SHP77 treated with DMSO at 0.1 percent for 48 hours (cell line): Measurements from ENCODE around the gene BCL2L15.
"Not testable (repeated sequence)": the region's sequence is repeated elsewhere in the genome, so short reads cannot be mapped to it uniquely, and the experiment has no call there.

Experiments
- DNase-seq: peaks from one replicate; lab custom pipeline; 2025; lab: John Stamatoyannopoulos, UW

BCL2L15 gene

DNA sequence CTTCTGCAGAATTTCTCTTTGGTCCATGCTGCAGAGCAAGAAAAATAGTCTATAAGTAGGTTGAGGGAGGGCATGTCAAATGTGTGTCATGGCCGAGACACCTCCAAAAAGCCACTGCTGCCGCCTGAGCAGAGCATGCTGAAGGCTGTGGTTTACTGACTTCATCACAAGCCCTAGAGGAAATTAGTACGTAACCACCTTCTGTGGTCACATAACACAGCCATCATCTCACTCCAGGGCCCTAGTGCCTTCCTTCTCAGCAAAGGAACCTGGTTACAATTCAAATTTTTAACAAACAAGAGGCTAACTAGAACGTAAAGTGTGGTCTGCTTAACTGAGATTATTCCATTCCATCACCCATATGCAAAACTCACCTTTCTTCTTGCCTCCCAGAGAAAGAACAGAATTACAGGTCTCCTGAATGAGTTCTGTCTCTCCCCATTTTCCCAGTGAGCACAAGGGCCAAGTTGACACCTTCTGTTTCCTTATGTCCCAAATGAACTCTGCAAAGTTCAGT is 15.7 kb downstream of the BCL2L15 start, which contains the start of gene PTPN22:
TSS of gene PTPN22 (minus strand) at position 116 of the 517 bp plus-strand sequence.
- no peak for DNase-seq

DNA sequence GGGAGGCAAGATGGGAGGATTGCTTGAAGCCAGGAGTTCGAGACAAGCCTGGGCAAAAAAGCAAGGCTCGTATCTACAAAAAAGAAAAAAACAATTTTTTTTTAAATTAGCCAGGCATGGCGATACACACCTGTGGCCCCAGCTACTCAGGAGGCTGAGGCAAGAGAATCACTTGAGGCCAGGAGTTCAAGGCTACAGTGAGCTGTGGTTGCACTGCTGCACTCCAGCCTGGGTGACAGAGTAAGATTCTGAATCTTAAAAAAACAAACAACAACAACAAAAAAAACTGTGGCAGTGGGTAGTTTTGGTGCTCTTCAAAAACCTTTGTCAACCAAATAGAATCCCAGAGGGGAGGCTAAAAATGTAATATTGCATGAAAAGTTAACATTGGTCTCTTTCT is 16.6 kb downstream of the BCL2L15 start:
- no peak for DNase-seq

DNA sequence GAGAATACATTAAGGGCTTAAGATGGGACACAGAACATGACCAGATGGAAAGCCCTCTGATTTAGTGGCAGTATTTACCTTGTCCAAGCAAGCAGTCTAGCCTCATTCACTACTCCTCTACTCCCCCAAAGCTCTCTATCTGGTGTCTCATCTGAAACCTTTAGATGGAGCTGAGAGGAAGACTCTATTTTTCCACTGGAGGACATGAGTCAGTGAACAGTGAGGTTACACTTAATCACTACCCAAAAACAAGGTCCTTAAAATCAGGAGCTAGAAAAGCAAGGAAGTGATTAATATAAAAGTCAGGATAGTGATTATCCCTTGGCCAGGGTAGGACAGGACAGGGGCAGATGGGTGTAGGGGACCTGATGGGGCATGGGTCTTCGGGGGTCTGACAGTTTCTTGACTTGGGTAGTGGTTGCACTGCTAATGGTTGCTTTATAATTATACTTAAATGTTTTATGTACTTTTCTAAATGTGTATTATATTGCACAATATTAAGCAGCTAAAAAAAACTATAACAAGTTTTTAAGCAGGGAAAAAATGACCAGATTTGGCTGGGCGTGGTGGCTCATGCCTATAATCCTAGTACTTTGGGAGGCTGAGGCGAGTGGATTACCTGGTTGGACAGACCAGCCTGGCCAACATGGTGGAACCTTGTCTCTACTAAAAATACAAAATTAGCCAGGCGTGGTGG is 18.8 kb downstream of the BCL2L15 start:
- DNase-seq, result no peak

DNA sequence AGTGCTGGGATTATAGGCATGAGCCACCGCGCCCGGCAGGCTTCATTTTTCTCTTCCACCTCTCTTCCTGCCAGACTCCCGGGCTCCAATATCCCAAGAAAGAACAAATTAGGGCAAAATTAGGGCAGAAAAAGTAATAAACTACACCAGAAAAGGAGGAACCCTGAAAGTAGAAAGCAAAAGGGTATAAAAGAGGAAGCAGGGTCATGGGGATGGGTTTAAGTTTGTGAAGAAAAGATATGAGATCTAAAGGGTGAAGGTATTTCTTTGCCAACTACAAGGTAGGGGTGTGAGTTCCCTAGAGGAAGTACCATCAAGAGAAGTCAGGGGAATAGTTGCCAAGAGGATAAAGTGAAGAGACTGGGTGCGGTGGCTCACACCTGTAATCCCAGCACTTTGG is 25.7 kb downstream of the BCL2L15 start:
- no peak for DNase-seq

DNA sequence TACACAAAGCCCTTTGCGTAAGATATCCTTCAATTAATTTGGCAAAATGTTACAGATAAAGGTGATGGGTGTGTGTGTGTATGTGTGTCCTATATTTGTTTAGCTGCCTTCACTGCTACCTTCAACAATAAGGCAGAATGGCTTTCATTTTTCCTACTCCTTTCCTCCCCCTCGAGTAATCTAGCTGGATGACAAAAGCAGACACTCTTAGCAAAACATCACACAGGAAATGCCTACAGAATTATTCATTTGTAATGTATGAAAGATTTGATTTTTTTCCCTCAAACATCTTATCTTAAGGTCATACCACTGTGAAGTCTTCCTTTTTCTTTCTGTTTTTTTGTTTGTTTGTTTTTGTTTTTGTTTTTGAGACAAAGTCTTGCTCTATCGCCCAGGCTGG is 26.5 kb downstream of the BCL2L15 start:
- DNase-seq, result no peak

DNA sequence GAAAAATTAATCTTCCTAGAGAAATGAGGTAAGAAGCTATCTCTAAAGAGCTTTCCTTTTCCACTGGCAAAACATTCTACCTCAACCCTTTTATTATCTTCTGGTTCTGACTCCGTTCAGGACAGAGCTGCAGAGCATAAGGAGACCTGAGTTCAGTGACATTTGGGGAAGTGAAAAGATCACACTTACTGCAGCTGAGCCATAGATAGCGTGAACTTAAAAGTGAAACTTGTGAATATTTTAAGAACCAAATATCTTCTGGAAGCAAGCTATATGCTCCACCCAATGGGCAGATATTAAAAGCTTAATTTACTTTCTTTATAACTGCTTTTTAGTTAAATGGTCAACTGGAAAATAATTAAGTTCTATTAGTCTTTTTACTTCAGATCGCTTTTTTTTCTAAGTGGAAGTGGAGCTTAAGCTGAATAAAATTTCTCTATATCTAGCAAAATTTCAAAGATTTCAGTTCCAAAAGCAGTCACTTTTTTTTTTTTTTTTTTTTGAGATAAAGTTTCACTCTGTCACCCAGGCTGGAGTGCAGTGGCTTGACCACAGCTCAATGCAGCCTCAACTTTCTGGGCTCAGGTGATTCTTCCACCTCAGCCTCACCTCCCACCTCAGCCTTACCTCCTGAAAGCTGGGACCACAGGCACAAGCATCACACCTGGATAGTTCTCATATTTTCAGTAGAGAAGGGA is 27.8 kb downstream of the BCL2L15 start:
- DNase-seq, result no peak

DNA sequence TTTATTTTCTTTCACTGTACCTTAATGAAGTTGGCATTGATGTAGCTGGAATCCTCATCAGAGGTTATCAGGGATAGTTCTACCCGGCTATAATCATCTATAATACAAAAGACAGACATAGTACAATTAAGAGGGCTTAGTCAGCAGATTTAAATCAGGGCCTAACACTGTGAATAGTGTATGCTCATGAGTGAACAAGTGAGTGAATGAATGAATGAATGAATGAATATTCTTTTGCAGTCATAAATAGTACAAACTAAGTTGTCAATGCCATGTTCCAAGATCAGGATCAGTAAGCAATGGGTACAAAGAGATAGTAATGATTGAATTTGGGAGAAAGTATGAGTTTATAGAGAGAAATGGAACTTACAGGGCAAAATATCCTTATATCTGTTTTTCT is 28.4 kb downstream of the BCL2L15 start:
- DNase-seq, result no peak

DNA sequence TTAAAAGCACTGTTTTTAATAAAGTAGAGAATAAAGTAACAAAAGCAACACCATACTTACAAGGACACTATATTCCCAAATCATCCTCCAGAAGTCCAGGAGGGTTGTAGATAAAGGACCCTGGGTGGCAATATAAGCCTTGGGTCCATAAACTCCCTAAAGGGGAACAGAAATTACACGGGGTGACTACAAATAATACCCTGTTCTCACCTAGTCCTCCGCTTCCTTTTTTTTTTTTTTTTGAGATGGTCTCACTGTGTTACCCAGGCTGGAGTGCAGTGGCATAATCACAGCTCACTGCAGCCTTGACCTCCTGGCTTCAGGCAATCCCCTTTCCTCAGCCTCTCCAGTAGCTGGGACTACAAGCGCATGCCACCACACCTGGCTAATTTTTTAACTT is 29.0 kb downstream of the BCL2L15 start:
- no peak for DNase-seq

DNA sequence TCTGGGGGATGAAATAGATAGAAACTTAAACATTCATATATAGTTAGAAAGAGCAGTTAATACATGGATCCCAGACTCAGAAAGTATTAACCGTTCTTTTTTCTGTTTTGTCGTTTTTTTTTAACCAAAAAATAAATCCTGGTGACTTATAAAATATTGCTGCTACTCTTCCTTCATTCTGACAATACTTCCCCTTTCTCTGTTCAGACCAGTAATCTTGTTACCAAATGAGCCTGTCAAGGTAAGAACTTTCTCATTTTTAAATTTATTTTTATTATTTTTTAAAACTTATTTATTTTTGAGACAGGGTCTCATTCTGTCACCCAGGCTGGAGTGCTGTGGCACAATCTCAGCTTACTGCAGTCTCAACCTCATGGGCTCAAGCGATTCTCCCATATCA is 29.6 kb downstream of the BCL2L15 start:
- no peak for DNase-seq

DNA sequence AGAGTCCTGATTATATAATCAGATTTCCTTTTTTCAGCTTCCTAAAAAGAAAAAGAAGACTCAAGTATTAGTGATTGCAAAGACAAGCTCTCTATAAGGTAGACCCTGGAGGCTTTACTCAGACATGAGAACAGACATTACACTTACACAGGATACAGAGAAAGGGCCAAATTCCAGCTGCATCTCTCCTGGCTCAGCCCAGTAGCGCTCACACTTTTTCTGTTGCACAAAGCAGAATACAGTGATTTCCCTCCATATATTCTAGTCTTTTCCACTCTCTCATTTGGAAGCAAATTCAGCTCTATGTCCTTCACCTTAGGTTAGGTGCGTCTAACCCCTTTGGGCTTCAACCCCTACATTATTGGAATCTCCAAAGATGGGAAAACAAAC is 31.0 kb downstream of the BCL2L15 start:
- no peak for DNase-seq

DNA sequence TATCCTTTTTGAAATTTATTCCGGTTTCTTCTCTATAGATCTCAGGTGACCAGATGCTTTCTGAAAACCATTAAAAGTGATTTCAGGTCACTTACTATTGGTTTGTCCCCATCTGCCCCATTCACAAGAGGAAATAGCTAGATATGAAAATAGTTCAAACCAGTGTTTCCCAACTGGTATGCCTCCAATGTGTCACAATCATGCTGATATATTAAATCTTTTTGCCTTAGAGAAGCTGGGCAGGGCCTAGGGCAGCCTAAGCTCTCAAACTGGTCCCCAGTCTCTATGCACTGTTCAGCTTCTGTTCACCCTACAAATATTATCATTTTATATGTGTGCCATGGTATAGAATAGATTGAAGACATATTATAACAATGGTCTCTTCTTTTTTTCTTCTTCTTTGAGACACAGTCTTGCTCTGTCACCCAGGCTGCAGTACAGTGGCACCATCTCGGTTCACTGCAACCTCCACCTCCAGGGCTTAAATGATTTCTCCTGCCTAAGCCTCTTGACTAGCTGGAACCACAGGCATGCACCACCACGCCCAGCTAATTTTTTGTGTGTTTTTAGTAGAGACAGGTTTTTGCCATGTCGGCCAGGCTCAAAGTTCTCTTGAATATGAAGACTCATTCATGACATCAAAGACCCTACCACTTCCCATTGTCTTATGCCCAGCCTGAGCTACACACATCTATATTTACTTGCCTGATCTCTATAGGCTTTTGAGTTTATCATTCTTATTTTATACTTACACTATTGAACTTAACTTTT is 31.6 kb downstream of the BCL2L15 start:
- DNase-seq, result no peak

DNA sequence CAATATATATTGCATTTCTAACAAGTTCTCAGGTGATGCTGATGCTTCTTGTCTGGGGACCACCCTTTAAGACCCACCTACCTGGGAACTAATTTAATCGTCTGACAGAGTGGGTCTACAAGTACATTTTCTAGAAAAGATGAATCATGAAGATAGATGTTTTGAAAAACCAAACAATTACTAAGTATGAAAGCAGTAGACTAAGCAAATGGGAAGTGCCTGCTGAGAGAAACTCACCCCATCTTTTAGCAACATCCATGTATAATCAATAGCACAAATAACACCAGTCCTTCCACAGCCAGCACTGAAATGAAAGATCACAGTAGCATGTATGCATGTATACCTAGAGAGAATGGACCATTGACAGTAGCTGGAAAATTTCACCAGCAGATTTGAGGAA is 33.1 kb downstream of the BCL2L15 start:
- no peak for DNase-seq

DNA sequence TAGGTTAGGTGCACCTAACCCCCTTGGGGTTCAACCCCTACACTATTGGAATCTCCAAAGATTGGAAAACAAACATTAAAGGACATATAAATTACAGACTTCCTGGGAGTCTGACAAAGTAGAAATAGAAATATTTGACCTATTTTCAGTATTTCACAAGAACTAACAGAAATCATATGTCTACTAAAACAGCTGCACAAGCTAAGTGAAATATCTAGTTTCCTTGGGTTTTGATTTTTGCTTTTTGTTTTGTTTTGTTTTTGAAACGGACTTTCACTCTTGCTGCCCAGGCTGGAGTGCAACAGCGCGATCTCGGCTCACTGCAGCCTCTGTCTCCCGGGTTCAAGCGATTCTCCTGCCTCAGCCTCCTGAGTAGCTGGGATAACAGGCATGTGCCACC is 34.7 kb downstream of the BCL2L15 start:
- not testable (repeated sequence) for DNase-seq

DNA sequence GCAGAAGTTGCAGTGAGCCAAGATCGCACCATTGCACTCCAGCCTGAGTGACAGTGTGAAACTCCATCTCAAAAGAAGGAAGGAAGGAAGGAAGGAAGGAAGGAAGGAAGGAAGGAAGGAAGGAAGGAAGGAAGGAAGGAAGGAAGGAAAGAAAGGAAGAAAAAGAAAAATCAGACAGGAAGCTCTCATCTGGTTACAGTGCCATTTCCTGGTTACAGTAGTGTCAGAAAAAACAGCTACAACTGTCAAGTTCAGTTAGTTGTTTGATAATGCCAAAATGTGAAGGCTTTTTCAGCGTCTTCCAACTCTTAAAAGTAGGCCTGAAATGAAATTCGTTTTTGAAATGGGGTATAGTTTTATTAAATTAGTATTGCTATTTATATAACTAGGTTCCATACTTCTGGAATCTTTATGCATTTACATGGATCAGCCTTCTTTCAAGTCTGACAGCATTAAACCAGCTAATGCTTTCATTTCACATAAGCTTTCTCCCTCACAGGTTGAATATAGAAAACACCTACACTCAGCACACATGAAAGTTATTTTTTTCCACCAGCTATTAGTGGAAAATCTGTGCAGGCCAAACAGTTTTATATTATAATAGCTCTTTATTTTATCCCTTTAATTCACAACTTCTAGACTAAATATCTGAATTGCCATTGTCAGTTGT is 37.1 kb downstream of the BCL2L15 start:
- no peak for DNase-seq

DNA sequence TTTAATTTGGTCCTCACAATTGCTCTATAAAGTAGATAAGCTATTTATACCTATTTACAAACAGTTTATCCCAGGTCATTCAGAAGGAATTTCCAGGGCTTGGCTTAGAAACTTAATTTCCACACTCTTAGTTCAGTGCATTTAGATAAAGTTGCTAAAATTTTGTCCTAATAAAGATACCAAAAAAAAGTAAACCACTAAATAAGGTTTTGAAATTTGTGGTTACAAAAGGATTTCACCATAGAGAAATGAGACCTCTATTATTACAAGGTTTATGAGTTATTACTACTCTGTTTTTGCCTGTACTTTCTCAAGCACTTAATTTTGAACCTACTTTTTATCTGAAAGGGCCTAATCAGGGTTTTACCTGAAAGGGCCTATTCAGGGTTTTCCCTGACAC is 38.3 kb downstream of the BCL2L15 start:
- no peak for DNase-seq

DNA sequence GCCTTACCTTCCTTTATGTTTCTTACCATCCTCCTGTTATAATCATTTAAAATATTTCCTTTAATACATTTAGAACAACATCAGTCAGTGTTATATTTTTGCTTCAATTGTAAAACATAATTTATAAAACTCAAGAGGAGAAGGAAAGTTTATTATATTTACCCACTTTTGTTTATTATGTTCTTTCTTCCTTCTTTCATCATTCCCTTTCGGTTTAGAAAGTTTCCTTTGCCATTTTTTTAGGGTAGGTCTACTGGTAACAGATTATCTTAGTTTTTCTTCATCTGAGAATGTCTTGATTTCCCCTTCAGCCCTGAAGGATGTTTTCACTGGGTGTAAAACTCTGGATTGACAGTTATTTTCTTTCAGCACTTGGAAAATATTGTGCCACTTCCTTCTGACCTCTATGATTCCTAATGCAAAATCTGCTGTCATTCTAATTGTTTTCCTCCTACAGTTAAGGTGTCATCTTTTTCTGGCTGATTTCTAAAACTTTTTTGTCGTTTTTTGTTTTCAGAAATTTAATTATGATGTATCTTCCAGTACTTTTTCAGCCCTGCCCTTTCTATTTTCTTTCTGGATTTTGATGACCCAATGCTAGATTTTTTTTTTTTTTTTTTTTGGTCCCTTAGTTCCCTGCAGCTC is 40.9 kb downstream of the BCL2L15 start:
- no peak for DNase-seq

DNA sequence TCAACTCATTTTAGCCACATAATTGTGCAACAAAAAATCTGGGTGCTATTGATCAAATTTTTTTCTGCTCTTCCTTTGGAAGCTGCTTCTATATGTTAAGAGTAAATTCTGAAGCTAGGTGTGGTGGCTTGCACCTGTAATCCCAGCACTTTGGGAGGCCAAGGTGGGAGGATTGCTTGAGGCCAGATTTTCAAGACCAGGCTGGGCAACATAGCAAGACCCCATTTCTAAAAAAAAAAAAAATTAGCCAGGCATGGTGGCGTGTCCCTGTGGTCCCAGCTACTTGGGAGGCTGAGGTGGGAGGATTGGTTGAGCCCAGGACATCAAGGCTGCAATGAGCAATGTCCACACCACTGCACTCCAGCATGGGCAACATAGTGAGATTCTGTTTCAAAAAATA is 50.8 kb downstream of the BCL2L15 start:
- no peak for DNase-seq

DNA sequence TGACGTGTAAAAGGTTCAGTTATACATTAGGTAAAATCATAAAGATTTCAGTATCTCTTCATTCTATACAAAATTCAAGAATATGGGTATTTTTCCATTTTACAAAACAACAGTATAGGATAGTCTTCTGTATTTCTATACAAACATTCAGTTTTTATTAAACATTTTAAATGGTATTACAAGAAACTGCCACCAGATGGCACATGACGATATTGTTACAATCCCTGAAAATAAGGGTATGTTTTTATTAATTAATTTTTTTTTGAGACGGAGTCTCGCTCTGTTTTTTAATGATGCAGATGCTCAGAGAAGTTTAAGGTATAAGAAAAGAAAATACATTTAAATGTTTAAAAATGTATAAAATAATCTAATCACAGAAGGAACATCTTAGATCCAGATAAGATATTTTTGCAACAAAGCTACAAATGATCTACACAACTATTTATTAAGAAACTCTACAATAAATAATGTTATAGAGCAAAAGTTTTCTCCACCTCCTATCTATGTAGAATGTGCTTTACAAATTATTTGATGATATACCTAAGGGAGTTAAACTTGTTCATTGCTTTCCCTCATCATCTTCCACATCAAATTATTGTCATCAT is 51.6 kb downstream of the BCL2L15 start:
- peak; percentile 2 for DNase-seq

DNA sequence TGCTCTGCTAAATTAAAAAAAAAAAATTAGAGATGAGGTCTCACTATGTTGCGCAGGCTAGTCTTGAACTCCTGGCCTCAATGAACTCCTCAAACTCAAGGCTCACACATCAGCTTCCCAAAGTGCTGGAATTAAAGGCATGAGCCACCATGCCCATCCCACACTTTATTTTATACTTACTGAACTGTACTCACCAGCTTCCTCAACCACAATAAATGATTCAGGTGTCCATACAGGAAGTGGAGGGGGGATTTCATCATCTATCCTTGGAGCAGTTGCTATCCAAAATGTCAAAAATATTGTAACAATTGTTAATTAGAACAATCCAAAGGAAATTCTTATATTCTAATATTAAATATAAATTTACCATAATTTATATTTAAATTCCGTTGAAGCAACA is 52.7 kb downstream of the BCL2L15 start:
- DNase-seq, result no peak
